IMR-90 (cell line): ENCODE results near the gene TUBGCP6. TPM values are rescaled to one million over a fixed set of nuclear protein-coding genes. Genes with fewer than 3 reads are reported as not detected.

Experiments
- ATAC-seq: fragments of 200-7000 bp; cut with Tn5 transposase; 2 replicates; pipeline ENCODE4 v1.9.1; 2020; ENCODE audit warnings: low read depth, mild to moderate bottlenecking, moderate library complexity
- BruUV-seq: library from RNA; stranded (reverse); fragments of 400-500 nt; replicated peaks from 2 replicates; lab custom pipeline; 2021; lab: Mats Ljungman, UMichigan
- CTCF ChIA-PET: fragments of 300-600 bp; formaldehyde crosslinking; extraction: SDS; loops from one replicate; lab custom pipeline; 2021; ENCODE audit warnings: antibody characterized with exemption; lab: Yijun Ruan, JAX
- POLR2A ChIA-PET: fragments of 300-600 bp; sonication (Branson Sonifier 250); formaldehyde crosslinking; loops from one replicate; lab custom pipeline; 2022; ENCODE audit warnings: antibody characterized with exemption; ENCODE audit not compliant: unreplicated experiment; lab: Charles Lee
- DNase-seq: peaks from one replicate; pipeline ENCODE4 v3.0.0; 2013
- H2AFZ ChIP-seq: replicated peaks from 2 replicates; pipeline ENCODE3; 2013; ENCODE audit warnings: low read length, mild to moderate bottlenecking; ENCODE audit not compliant: poor library complexity
- H2AK5ac ChIP-seq: 2 replicates; pipeline ENCODE4 v1.6.1; 2013; ENCODE audit warnings: low read depth, low read length, inconsistent platforms
- H2AK9ac ChIP-seq: replicated peaks from 2 replicates; pipeline ENCODE3; 2013; ENCODE audit warnings: mild to moderate bottlenecking, low read depth, low read length, moderate library complexity; ENCODE audit not compliant: poor library complexity
- H2BK120ac ChIP-seq: 2 replicates; pipeline ENCODE4 v1.6.1; 2013; ENCODE audit warnings: low read depth, low read length, inconsistent platforms
- H2BK15ac ChIP-seq: 3 replicates; pipeline ENCODE4 v1.6.1; 2013; ENCODE audit warnings: low read depth, low read length, inconsistent platforms
- H2BK20ac ChIP-seq: 2 replicates; pipeline ENCODE4 v1.6.1; 2013; ENCODE audit warnings: low read depth, mild to moderate bottlenecking, inconsistent platforms, low read length, moderate library complexity
- H2BK5ac ChIP-seq: 2 replicates; pipeline ENCODE4 v1.6.1; 2013; ENCODE audit warnings: mild to moderate bottlenecking, low read depth, low read length, inconsistent platforms; ENCODE audit not compliant: poor library complexity, severe bottlenecking
- H3K14ac ChIP-seq: replicated peaks from 2 replicates; pipeline ENCODE4 v1.6.1; 2013; ENCODE audit warnings: low read depth, low read length, inconsistent platforms
- H3K18ac ChIP-seq: 2 replicates; pipeline ENCODE4 v1.6.1; 2013; ENCODE audit warnings: low read depth, low read length, control low read depth
- H3K23ac ChIP-seq: 2 replicates; pipeline ENCODE4 v1.6.1; 2013; ENCODE audit warnings: low read depth, low read length, inconsistent platforms
- H3K27ac ChIP-seq: 2 replicates; pipeline ENCODE4 v1.5.1; 2013; ENCODE audit warnings: mild to moderate bottlenecking, control low read depth, low read length; ENCODE audit not compliant: insufficient read depth
- H3K27me3 ChIP-seq: 2 replicates; pipeline ENCODE4 v1.6.1; 2013; ENCODE audit warnings: low read length; ENCODE audit not compliant: control insufficient read depth, insufficient read depth
- H3K36me3 ChIP-seq: 2 replicates; pipeline ENCODE4 v1.6.1; 2013; ENCODE audit warnings: low read length, mixed read lengths; ENCODE audit not compliant: control insufficient read depth, insufficient read depth
- H3K4ac ChIP-seq: 2 replicates; pipeline ENCODE4 v1.6.1; 2013; ENCODE audit warnings: low read depth, low read length, inconsistent platforms
- H3K4me1 ChIP-seq: 2 replicates; pipeline ENCODE4 v1.6.1; 2013; ENCODE audit warnings: low read length, mixed read lengths; ENCODE audit not compliant: control insufficient read depth, insufficient read depth
- H3K4me2 ChIP-seq: 2 replicates; pipeline ENCODE4 v1.6.1; 2013; ENCODE audit warnings: low read depth, mild to moderate bottlenecking, control low read depth, low read length, moderate library complexity
- H3K4me3 ChIP-seq: 2 replicates; pipeline ENCODE4 v1.5.1; 2013; ENCODE audit warnings: low read depth, mild to moderate bottlenecking, control low read depth, low read length, moderate library complexity; ENCODE audit not compliant: insufficient read depth
- H3K56ac ChIP-seq: 2 replicates; pipeline ENCODE4 v1.6.1; 2013; ENCODE audit warnings: low read length, inconsistent platforms; ENCODE audit not compliant: insufficient read depth; ENCODE audit errors: extremely low read depth
- H3K79me1 ChIP-seq, 2 experiments: 2 replicates each; pipeline ENCODE4 v1.6.1; 2013; ENCODE audit warnings: low read length in 2 of 2, inconsistent platforms in 1 of 2, low read depth in 1 of 2
- H3K9ac ChIP-seq: 2 replicates; pipeline ENCODE4 v1.6.1; 2013; ENCODE audit warnings: low read depth, low read length, control low read depth
- H3K9me1 ChIP-seq: 2 replicates; pipeline ENCODE4 v1.6.1; 2013; ENCODE audit warnings: low read length, inconsistent platforms; ENCODE audit not compliant: insufficient read depth
- H3K9me3 ChIP-seq: 2 replicates; pipeline ENCODE4 v1.6.1; 2013; ENCODE audit warnings: low read length; ENCODE audit not compliant: control insufficient read depth, insufficient read depth
- H4K20me1 ChIP-seq: 2 replicates; pipeline ENCODE4 v1.6.1; 2013; ENCODE audit warnings: low read length, inconsistent platforms; ENCODE audit not compliant: insufficient read depth
- H4K5ac ChIP-seq: 2 replicates; pipeline ENCODE4 v1.6.1; 2013; ENCODE audit warnings: mild to moderate bottlenecking, low read depth, low read length, control low read depth
- H4K8ac ChIP-seq, 2 experiments: 2 replicates each; pipeline ENCODE4 v1.6.1; 2013; ENCODE audit warnings: low read depth in 2 of 2, low read length in 2 of 2, control low read depth in 1 of 2, inconsistent platforms in 1 of 2
- H4K91ac ChIP-seq: 2 replicates; pipeline ENCODE4 v1.6.1; 2013; ENCODE audit warnings: low read depth, low read length, inconsistent platforms; ENCODE audit not compliant: insufficient read depth
- MAFK ChIP-seq: IDR thresholded peaks from 2 replicates; pipeline ENCODE4 v1.6.1; 2012; ENCODE audit warnings: low read depth, low read length, improper control_type of control experiment
- WGBS, 2 experiments: methylation state at CpG; one replicate each; pipeline versions ENCODE4 v1.1.5 to v1.1.7; 2013; ENCODE audit warnings: missing lambda C conversion rate in 2 of 2; ENCODE audit not compliant: insufficient read length in 1 of 2; ENCODE audit errors: extremely low coverage in 2 of 2; 5-methylcytosine and 5-hydroxymethylcytosine counted together
- dilution Hi-C: fragments of 300-500 bp; cut with HindIII; formaldehyde crosslinking; loops from one replicate; pipeline ENCODE4 v1.14.3; 2018; ENCODE audit warnings: low sequenced_read_pairs; ENCODE audit not compliant: unreplicated experiment
- in situ Hi-C: fragments of 300-500 bp; cut with MboI; formaldehyde crosslinking; loops from 3 replicates; pipeline ENCODE4 v1.14.3; 2019; ENCODE audit warnings: low sequenced_read_pairs, inconsistent platforms, mixed read lengths
- intact Hi-C: fragments of 100-400 bp; cut with micrococcal nuclease; formaldehyde crosslinking; loops from 2 replicates; pipeline ENCODE4 v1.10.0; 2022
- polyA plus RNA-seq, 3 experiments: library from polyadenylated mRNA; depleted of rRNA; stranded (reverse); fragments of >200 nt; gene quantifications; 2 replicates each; pipeline ENCODE4 v1.2.3, GENCODE V29; 2012; ENCODE audit warnings: low replicate concordance in 1 of 3
- total RNA-seq: library from RNA; depleted of rRNA; stranded (reverse); fragments of >200 nt; gene quantifications from 2 replicates; pipeline ENCODE4 v1.2.3, GENCODE V29; 2012
- TF ChIP-seq, protein P1 (sequence below): conservative IDR thresholded peaks from 2 replicates; pipeline ENCODE4 v1.5.1; 2012; ENCODE audit warnings: mild to moderate bottlenecking, low read depth, low read length, improper control_type of control experiment

Gene TUBGCP6
- total and polyA plus RNA-seq, 2 of the 4 experiments (the other 2 are of a cell fraction) = 10.8 to 28.6 TPM

DNA sequence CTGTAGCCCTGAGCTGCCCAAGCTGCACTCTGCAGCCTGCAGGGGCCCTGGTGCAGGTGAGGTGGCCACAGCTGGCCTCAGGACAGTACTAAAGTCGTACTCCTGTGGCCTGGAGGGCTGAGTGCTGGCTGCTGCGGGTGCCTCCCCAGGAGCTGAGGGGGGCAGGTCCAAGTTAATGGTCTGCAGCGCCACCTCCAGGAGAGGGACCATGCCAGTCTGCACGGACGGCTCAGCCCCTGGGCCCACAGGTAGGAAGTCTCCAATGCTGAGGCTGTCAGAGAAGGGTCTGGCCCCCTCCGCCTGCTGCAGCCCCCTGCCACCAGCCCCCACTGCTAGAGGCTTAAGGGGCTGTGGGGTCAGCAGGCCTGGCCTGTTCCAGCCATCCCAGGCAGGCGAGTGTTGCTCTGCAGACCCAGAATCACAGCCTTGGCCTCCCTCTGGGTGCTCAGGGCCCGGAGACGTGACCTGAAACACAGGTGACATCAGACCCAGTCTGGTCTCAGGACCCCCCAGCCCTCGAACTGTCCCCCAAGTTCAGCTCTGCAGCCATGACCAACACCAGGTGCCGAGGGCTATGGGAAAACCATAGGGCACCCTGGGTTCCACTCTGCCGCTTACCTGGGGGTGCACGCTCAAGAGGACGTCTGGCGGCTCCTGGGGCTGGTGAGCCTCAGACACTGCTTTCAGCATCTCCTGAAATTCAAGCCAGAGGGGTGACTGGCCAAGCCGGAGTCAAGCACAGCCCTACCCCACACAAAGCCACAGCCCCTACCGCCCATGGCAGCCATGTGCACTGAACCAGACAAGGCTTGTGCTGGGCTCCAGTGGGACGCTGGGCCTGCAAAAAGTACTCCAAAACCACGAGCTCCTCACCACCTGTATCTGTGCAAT is 23.2 kb downstream of the TUBGCP6 start:
- Histone ChIP-seq H3K4ac (no peak overlapping the region), H3K9me3 (no peaks in the 10 kb centered on the region), H2AFZ (no peak overlapping the region), H3K4me1 (no peaks in the 10 kb centered on the region), H2BK20ac (no peak overlapping the region), H3K27ac (no peak overlapping the region), H3K9ac (no peak overlapping the region), H2AK9ac (no peak overlapping the region), H4K91ac (no peak overlapping the region), H3K23ac (no peak overlapping the region), H3K4me3 (no peak overlapping the region), H3K4me2 (no peak overlapping the region), H4K8ac (no peak overlapping the region), H2BK120ac (no peak overlapping the region), H3K36me3 (peaks cover 82% of the 10 kb centered on the region), H3K56ac (no peak overlapping the region), H3K79me1 (peaks cover 4 to 17% of the 10 kb centered on the region in 2 experiments; a peak in 2 of 4 replicates), H3K18ac (no peak overlapping the region), H4K20me1 (peaks cover 24% of the 10 kb centered on the region), H4K5ac (no peak overlapping the region), H2BK5ac (no peak overlapping the region), H2BK15ac (no peak overlapping the region), H3K14ac (no peak overlapping the region), H2AK5ac (no peak overlapping the region), H3K27me3 (no peaks in the 10 kb centered on the region), H3K9me1 (peaks cover 3% of the 10 kb centered on the region; the same call in 1 of the 2 replicates)
- POLR2A ChIA-PET = no interaction called here
- CTCF ChIA-PET = interaction anchor here (0.5 kb wide), 1 partner anchor 22 kb away, joined by 3 read pairs; no protein-coding TSS in a partner anchor
- ATAC-seq (no peak), DNase-seq (no peak)
- no peak for TF ChIP-seq MAFK
- TF ChIP-seq, protein P1, sequence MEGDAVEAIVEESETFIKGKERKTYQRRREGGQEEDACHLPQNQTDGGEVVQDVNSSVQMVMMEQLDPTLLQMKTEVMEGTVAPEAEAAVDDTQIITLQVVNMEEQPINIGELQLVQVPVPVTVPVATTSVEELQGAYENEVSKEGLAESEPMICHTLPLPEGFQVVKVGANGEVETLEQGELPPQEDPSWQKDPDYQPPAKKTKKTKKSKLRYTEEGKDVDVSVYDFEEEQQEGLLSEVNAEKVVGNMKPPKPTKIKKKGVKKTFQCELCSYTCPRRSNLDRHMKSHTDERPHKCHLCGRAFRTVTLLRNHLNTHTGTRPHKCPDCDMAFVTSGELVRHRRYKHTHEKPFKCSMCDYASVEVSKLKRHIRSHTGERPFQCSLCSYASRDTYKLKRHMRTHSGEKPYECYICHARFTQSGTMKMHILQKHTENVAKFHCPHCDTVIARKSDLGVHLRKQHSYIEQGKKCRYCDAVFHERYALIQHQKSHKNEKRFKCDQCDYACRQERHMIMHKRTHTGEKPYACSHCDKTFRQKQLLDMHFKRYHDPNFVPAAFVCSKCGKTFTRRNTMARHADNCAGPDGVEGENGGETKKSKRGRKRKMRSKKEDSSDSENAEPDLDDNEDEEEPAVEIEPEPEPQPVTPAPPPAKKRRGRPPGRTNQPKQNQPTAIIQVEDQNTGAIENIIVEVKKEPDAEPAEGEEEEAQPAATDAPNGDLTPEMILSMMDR = 0 out of 2 replicates have a peak, but pooled peaks have one; percentile 3
- dilution Hi-C loops (no loop called here), intact Hi-C loops (no loop called here), in situ Hi-C loops (loop anchor here (25.0 kb wide), 1 partner anchor 409 kb away; no protein-coding TSS in a partner anchor)
- 100% methylated on average over 3 of the region's 19 CpGs; no CpG with 5 or more reads in 1 of the 2 experiments for WGBS, 2 experiments
- no TSS peak for BruUV-seq
